ENCODE data around the gene HIGD1A.

HIGD1A gene

DNA sequence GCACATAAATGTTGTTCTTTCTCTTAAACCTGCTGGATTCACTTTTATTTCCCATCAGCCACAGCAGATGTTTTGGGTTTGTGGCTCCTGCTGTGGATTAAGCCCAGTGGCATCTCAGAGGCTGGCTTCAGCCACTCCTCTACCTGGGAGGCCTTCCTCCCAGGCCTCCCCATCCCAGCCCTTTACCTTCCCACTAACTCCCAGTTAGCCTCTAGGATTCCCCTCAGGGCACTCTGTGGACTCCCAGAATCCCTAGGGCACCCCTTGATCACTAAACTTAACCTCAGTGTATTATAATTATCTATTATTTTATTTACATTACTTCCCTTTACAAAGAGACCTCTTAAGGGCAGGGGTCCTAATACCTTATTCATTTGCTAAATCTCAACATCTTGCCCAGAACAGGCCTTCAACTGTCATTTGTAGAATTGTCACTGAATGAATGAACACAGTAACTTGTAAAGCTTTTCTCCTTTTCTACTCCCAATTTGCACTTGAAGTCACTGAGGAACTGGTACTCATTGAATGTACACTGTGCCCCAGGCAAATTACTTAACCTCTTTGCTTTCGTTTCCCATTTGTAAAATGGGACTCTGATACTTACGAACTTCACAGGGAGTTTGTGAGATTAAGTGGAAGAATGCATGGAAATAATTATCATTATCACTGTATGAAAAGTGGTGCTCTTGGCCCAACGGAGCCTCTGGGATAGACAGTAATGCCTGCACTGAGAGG lies 39.6 kb downstream of the HIGD1A start:
- no peaks in the 10 kb centered on the region for H3K9me3 ChIP-seq (ENCODE audit: low read length)
- no peak overlapping the region for H2AFZ ChIP-seq (ENCODE audit: low read length)
- no peaks in the 10 kb centered on the region for H3K27me3 ChIP-seq (ENCODE audit: insufficient read depth, low read length)
- H3K36me3 ChIP-seq (ENCODE audit: insufficient read depth, low read length), result no peaks in the 10 kb centered on the region
- H3F3A ChIP-seq (ENCODE audit: insufficient read depth, low read length), result no peaks in the 10 kb centered on the region
- H3K27ac ChIP-seq (ENCODE audit: low read depth, low read length, poor library complexity, severe bottlenecking), result no peak overlapping the region
- no peak overlapping the region for H3K9ac ChIP-seq (ENCODE audit: low read length)
- no peaks in the 10 kb centered on the region for H3K4me1 ChIP-seq (ENCODE audit: insufficient read depth, low read length, severe bottlenecking)
- H3K79me2 ChIP-seq (ENCODE audit: insufficient read depth, low read length), result no peaks in the 10 kb centered on the region
- H3K4me3 ChIP-seq (ENCODE audit: low read depth, low read length, poor library complexity, severe bottlenecking), result no peak overlapping the region
- H3K9me2 ChIP-seq (ENCODE audit: low read depth, low read length), result no peaks in the 10 kb centered on the region
- no peaks in the 10 kb centered on the region for H4K20me1 ChIP-seq (ENCODE audit: insufficient read depth, low read length)
- H3K4me2 ChIP-seq (ENCODE audit: low read length), result no peak overlapping the region
- TF ChIP-seq, protein P1, sequence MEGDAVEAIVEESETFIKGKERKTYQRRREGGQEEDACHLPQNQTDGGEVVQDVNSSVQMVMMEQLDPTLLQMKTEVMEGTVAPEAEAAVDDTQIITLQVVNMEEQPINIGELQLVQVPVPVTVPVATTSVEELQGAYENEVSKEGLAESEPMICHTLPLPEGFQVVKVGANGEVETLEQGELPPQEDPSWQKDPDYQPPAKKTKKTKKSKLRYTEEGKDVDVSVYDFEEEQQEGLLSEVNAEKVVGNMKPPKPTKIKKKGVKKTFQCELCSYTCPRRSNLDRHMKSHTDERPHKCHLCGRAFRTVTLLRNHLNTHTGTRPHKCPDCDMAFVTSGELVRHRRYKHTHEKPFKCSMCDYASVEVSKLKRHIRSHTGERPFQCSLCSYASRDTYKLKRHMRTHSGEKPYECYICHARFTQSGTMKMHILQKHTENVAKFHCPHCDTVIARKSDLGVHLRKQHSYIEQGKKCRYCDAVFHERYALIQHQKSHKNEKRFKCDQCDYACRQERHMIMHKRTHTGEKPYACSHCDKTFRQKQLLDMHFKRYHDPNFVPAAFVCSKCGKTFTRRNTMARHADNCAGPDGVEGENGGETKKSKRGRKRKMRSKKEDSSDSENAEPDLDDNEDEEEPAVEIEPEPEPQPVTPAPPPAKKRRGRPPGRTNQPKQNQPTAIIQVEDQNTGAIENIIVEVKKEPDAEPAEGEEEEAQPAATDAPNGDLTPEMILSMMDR (IDR thresholded peaks at IDR 0.05; ENCODE audit: low read length), result no peak
- TF ChIP-seq EZH2 (IDR thresholded peaks at IDR 0.05; ENCODE audit: borderline replicate concordance, low read length), result no peak

DNA sequence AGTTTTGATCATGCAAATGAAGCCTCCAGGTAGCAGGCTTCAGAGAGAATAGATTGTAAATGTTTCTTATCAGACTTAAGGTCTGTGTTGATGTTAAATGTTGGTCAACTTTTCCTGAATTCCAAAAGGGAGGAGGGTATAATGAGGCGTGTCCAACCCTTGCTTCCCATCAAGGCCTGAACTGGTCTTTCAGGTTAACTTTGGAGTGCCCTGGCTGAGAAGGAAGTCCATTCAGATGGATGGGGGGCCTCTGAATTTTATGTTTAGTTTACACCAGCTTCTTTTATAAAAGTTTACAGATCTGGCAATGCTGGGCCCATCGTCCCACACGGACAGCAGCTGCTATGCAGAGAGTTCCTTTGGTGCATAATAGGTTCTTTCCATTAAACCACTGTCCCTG lies 40.2 kb downstream of the HIGD1A start:
- H3K9me3 ChIP-seq (ENCODE audit: low read length), result no peaks in the 10 kb centered on the region
- H3K27ac ChIP-seq (ENCODE audit: low read depth, low read length, poor library complexity, severe bottlenecking), result no peak overlapping the region
- no peak overlapping the region for H2AFZ ChIP-seq (ENCODE audit: low read length)
- H3K36me3 ChIP-seq (ENCODE audit: insufficient read depth, low read length), result no peaks in the 10 kb centered on the region
- H3K4me3 ChIP-seq (ENCODE audit: low read depth, low read length, poor library complexity, severe bottlenecking), result no peak overlapping the region
- no peak overlapping the region for H3K4me2 ChIP-seq (ENCODE audit: low read length)
- no peaks in the 10 kb centered on the region for H3K9me2 ChIP-seq (ENCODE audit: low read depth, low read length)
- no peaks in the 10 kb centered on the region for H3F3A ChIP-seq (ENCODE audit: insufficient read depth, low read length)
- H3K27me3 ChIP-seq (ENCODE audit: insufficient read depth, low read length), result no peaks in the 10 kb centered on the region
- no peaks in the 10 kb centered on the region for H3K79me2 ChIP-seq (ENCODE audit: insufficient read depth, low read length)
- no peak overlapping the region for H3K9ac ChIP-seq (ENCODE audit: low read length)
- no peaks in the 10 kb centered on the region for H4K20me1 ChIP-seq (ENCODE audit: insufficient read depth, low read length)
- H3K4me1 ChIP-seq (ENCODE audit: insufficient read depth, low read length, severe bottlenecking), result no peaks in the 10 kb centered on the region
- no peak for TF ChIP-seq EZH2 (IDR thresholded peaks at IDR 0.05; ENCODE audit: borderline replicate concordance, low read length)
- TF ChIP-seq, protein P1 (IDR thresholded peaks at IDR 0.05; ENCODE audit: low read length), result no peak

DNA sequence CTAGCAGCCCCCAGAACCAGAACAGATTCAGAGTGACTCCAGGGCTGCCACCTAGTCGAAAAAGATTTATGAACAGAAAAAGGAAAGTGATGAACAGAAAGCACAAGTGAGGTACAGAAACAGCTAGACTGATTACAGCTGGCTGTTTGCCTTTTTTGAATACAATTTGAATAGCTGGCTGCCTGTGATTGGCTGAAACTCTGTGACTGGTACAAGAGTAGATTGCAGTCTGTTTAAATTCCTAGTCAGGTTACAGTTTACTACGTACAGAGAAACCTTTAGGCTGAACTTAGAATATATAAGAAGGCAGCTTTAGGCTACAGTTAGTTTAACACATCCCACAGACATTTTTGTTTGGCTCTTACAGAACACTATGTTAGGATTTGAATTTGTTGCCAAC lies 41.3 kb downstream of the HIGD1A start:
- no peak overlapping the region for H3K27ac ChIP-seq (ENCODE audit: low read depth, low read length, poor library complexity, severe bottlenecking)
- no peaks in the 10 kb centered on the region for H3K4me1 ChIP-seq (ENCODE audit: insufficient read depth, low read length, severe bottlenecking)
- H2AFZ ChIP-seq (ENCODE audit: low read length), result no peak overlapping the region

More for the DNA sequence above, 41.3 kb downstream of the HIGD1A start:
- no peaks in the 10 kb centered on the region for H3K79me2 ChIP-seq (ENCODE audit: insufficient read depth, low read length)
- no peaks in the 10 kb centered on the region for H3K9me2 ChIP-seq (ENCODE audit: low read depth, low read length)
- H3K36me3 ChIP-seq (ENCODE audit: insufficient read depth, low read length), result no peaks in the 10 kb centered on the region
- no peaks in the 10 kb centered on the region for H3F3A ChIP-seq (ENCODE audit: insufficient read depth, low read length)
- no peak overlapping the region for H3K4me3 ChIP-seq (ENCODE audit: low read depth, low read length, poor library complexity, severe bottlenecking)
- peaks cover 4% of the 10 kb centered on the region; the same call in 1 of the 2 replicates for H3K27me3 ChIP-seq (ENCODE audit: insufficient read depth, low read length)
- TF ChIP-seq, protein P1 (IDR thresholded peaks at IDR 0.05; ENCODE audit: low read length), result no peak
- no peak for TF ChIP-seq EZH2 (IDR thresholded peaks at IDR 0.05; ENCODE audit: borderline replicate concordance, low read length)
- no peak overlapping the region for H3K4me2 ChIP-seq (ENCODE audit: low read length)
- H4K20me1 ChIP-seq (ENCODE audit: insufficient read depth, low read length), result no peaks in the 10 kb centered on the region
- no peak overlapping the region for H3K9ac ChIP-seq (ENCODE audit: low read length)
- H3K9me3 ChIP-seq (ENCODE audit: low read length), result no peaks in the 10 kb centered on the region

Data from OCI-LY1 (cell line).